Neural cell (in vitro differentiated cells): ENCODE results near the gene KIZ.

Source experiments
- EP300 ChIP-seq: fragments of 450-650 bp; conservative IDR thresholded peaks from 2 replicates; pipeline ENCODE4 v1.6.1; 2014; ENCODE audit warnings: antibody characterized with exemption, mild to moderate bottlenecking, moderate library complexity; ENCODE audit not compliant: poor library complexity, severe bottlenecking
- EZH2 ChIP-seq: fragments of 200-600, 300-800 bp; shearing (Covaris generic), sonication (generic); IDR thresholded peaks from 2 replicates; pipeline ENCODE4 v1.6.1; 2014; ENCODE audit warnings: antibody characterized with exemption, low read length, borderline replicate concordance, mild to moderate bottlenecking; ENCODE audit not compliant: insufficient read depth, poor library complexity, severe bottlenecking
- MXI1 ChIP-seq: fragments of 450-650 bp; conservative IDR thresholded peaks from 2 replicates; pipeline ENCODE4 v1.6.1; 2014; ENCODE audit warnings: antibody characterized with exemption, mild to moderate bottlenecking; ENCODE audit not compliant: poor library complexity, severe bottlenecking
- POLR2AphosphoS5 ChIP-seq: IDR thresholded peaks from 2 replicates; pipeline ENCODE4 v1.6.1; 2012
- RAD21 ChIP-seq: fragments of 450-650 bp; conservative IDR thresholded peaks from 2 replicates; pipeline ENCODE4 v1.6.1; 2014; ENCODE audit warnings: antibody characterized with exemption, mild to moderate bottlenecking, moderate library complexity
- TAF1 ChIP-seq: IDR thresholded peaks from 2 replicates; pipeline ENCODE4 v1.6.1; 2012; ENCODE audit warnings: low read depth
- TF ChIP-seq, protein P1 (sequence below): fragments of 450-650 bp; IDR thresholded peaks from 2 replicates; pipeline ENCODE4 v1.5.1; 2014; ENCODE audit warnings: antibody characterized with exemption, mild to moderate bottlenecking, moderate library complexity; ENCODE audit not compliant: poor library complexity, severe bottlenecking
- TF ChIP-seq, protein P2 (sequence below): IDR thresholded peaks from 2 replicates; pipeline ENCODE4 v1.6.1; 2012; ENCODE audit warnings: borderline replicate concordance

- TF ChIP-seq, protein P1, sequence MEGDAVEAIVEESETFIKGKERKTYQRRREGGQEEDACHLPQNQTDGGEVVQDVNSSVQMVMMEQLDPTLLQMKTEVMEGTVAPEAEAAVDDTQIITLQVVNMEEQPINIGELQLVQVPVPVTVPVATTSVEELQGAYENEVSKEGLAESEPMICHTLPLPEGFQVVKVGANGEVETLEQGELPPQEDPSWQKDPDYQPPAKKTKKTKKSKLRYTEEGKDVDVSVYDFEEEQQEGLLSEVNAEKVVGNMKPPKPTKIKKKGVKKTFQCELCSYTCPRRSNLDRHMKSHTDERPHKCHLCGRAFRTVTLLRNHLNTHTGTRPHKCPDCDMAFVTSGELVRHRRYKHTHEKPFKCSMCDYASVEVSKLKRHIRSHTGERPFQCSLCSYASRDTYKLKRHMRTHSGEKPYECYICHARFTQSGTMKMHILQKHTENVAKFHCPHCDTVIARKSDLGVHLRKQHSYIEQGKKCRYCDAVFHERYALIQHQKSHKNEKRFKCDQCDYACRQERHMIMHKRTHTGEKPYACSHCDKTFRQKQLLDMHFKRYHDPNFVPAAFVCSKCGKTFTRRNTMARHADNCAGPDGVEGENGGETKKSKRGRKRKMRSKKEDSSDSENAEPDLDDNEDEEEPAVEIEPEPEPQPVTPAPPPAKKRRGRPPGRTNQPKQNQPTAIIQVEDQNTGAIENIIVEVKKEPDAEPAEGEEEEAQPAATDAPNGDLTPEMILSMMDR = no peak
- no peak for TF ChIP-seq EP300
- no peak for TF ChIP-seq TAF1
- TF ChIP-seq RAD21 = no peak
- no peak for TF ChIP-seq POLR2AphosphoS5
- no peak for TF ChIP-seq EZH2
- TF ChIP-seq, protein P2, sequence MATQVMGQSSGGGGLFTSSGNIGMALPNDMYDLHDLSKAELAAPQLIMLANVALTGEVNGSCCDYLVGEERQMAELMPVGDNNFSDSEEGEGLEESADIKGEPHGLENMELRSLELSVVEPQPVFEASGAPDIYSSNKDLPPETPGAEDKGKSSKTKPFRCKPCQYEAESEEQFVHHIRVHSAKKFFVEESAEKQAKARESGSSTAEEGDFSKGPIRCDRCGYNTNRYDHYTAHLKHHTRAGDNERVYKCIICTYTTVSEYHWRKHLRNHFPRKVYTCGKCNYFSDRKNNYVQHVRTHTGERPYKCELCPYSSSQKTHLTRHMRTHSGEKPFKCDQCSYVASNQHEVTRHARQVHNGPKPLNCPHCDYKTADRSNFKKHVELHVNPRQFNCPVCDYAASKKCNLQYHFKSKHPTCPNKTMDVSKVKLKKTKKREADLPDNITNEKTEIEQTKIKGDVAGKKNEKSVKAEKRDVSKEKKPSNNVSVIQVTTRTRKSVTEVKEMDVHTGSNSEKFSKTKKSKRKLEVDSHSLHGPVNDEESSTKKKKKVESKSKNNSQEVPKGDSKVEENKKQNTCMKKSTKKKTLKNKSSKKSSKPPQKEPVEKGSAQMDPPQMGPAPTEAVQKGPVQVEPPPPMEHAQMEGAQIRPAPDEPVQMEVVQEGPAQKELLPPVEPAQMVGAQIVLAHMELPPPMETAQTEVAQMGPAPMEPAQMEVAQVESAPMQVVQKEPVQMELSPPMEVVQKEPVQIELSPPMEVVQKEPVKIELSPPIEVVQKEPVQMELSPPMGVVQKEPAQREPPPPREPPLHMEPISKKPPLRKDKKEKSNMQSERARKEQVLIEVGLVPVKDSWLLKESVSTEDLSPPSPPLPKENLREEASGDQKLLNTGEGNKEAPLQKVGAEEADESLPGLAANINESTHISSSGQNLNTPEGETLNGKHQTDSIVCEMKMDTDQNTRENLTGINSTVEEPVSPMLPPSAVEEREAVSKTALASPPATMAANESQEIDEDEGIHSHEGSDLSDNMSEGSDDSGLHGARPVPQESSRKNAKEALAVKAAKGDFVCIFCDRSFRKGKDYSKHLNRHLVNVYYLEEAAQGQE = no peak
- TF ChIP-seq MXI1 = no peak
These were observed 65.0 kb downstream of the KIZ start for GRCh38 chr20:21190869-21191268.
